Activated CD8-positive, alpha-beta T cell treated with anti-CD3 and anti-CD28 coated beads for 36 hours (primary cell): Measurements from ENCODE around the gene RELB. TPM values are rescaled to one million over a fixed set of nuclear protein-coding genes. Genes with fewer than 3 reads are reported as not detected.

Experiments
- ATAC-seq: fragments of 200-7000 bp; cut with Tn5 transposase; one replicate; pipeline ENCODE4 v1.10.0; 2021; ENCODE audit warnings: mild to moderate bottlenecking, moderate library complexity
- CTCF ChIA-PET: fragments of 350-600 bp; sonication (Branson Sonifier 250); formaldehyde crosslinking; loops from one replicate; lab custom pipeline; 2021; ENCODE audit warnings: antibody characterized with exemption; lab: Charles Lee
- POLR2A ChIA-PET: fragments of 350-600 bp; sonication (Branson Sonifier 250); formaldehyde crosslinking; loops from one replicate; lab custom pipeline; 2021; ENCODE audit warnings: antibody characterized with exemption; lab: Charles Lee
- DNase-seq: peaks from one replicate; pipeline ENCODE4 v3.0.0-alpha.2; 2020
- H3K27ac Mint-ChIP-seq: one replicate; pipeline ENCODE4 v1.8.0; 2021; ENCODE audit warnings: mild to moderate bottlenecking, mixed read lengths
- H3K27me3 Mint-ChIP-seq: one replicate; pipeline ENCODE4 v1.8.0; 2021; ENCODE audit warnings: mixed read lengths
- H3K36me3 Mint-ChIP-seq: one replicate; pipeline ENCODE4 v1.8.0; 2021; ENCODE audit warnings: low read depth, mixed read lengths
- H3K4me1 Mint-ChIP-seq: one replicate; pipeline ENCODE4 v1.8.0; 2021; ENCODE audit warnings: low read depth, mixed read lengths
- H3K4me3 Mint-ChIP-seq: one replicate; pipeline ENCODE4 v1.8.0; 2021; ENCODE audit warnings: mild to moderate bottlenecking, moderate library complexity, mixed read lengths
- H3K9me3 Mint-ChIP-seq: one replicate; pipeline ENCODE4 v1.8.0; 2021; ENCODE audit warnings: mixed read lengths
- intact Hi-C: fragments of 100-400 bp; cut with micrococcal nuclease; formaldehyde crosslinking; loops from one replicate; pipeline ENCODE4 v1.10.0; 2022
- total RNA-seq, 2 experiments: library from RNA; stranded (reverse); gene quantifications; one replicate each; pipeline ENCODE4 v1.2.3, GENCODE V29; 2021
- TF ChIP-seq, protein P1 (sequence below): fragments of 200-600 bp; IDR thresholded peaks from one replicate; pipeline ENCODE4 v1.8.0; 2022; ENCODE audit warnings: antibody characterized with exemption, mild to moderate bottlenecking

RELB gene
- total RNA-seq, 2 experiments from 2014 or later: 37.6 to 37.9 TPM

DNA sequence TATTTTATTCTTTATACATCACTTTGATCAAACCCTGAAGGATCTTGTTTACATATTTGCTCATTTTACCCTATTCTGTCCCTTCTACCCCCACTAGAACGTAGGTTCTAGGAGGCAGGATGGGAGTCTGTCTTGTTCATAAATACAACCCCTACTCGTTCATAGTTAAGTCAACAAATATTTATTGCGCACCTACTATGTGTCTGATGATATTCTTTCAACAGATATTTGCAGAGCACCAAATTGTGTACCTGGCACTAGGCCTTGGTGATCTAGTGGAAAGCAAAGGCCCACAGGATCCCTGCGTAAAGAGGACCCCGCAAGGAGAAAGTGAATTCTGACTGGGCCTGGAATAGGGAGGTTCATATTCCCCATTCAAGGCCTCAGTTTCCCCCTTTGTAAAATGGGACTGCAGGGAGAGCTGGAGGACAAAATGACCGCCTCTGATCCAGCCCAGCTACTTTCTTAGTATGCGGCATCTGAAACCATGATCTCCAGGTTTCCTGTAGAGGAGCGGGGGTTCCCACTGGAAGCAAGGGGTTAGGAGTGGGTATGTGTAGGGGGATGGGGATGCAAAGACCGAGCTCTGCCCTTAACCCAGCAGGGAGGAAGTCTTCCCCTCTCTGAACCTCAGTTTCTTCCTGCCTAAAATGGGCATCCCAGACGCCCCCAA, 77.3 kb downstream of the RELB start:
- POLR2A ChIA-PET: interaction anchor here (0.7 to 2.9 kb wide), 9 partner anchors 9 to 93 kb away, joined by 3 to 18 read pairs (median 4); partner anchors contain the start of genes CLASRP and PPP1R37
- ATAC-seq: peak; percentile 7
- H3K9me3 Mint-ChIP-seq: no peaks in the 10 kb centered on the region

GRCh38 chr19:45079063-45079910, 78.0 kb downstream of the RELB start, which contains the start of gene GEMIN7:
GEMIN7 (plus strand) TSS chr19:45079260; CDS start chr19:45090115, 10,855 bp downstream.
- DNase-seq (peak; percentile 84), ATAC-seq (peak; percentile 68)
- Mint-ChIP-seq H3K9me3 (no peaks in the 10 kb centered on the region), H3K4me3 (peak within 1 kb of the TSS; percentile 98), H3K27me3 (no peaks in the 10 kb centered on the region), H3K36me3 (peaks cover 32% of the 10 kb centered on the region), H3K27ac (peak within 1 kb of the TSS; percentile 91), H3K4me1 (peaks cover 40% of the 10 kb centered on the region)
- ChIA-PET POLR2A (interaction anchor here (0.7 to 2.9 kb wide), 11 partner anchors 8 to 99 kb away, joined by 3 to 18 read pairs (median 4); partner anchors contain the start of genes BLOC1S3, CLASRP, PPP1R37 and TRAPPC6A), CTCF (interaction anchor here (0.8 to 3.0 kb wide), 8 partner anchors 8 to 399 kb away, joined by 3 to 14 read pairs (median 5); partner anchors contain the start of genes BLOC1S3 and TRAPPC6A)
- TF ChIP-seq, protein P1, sequence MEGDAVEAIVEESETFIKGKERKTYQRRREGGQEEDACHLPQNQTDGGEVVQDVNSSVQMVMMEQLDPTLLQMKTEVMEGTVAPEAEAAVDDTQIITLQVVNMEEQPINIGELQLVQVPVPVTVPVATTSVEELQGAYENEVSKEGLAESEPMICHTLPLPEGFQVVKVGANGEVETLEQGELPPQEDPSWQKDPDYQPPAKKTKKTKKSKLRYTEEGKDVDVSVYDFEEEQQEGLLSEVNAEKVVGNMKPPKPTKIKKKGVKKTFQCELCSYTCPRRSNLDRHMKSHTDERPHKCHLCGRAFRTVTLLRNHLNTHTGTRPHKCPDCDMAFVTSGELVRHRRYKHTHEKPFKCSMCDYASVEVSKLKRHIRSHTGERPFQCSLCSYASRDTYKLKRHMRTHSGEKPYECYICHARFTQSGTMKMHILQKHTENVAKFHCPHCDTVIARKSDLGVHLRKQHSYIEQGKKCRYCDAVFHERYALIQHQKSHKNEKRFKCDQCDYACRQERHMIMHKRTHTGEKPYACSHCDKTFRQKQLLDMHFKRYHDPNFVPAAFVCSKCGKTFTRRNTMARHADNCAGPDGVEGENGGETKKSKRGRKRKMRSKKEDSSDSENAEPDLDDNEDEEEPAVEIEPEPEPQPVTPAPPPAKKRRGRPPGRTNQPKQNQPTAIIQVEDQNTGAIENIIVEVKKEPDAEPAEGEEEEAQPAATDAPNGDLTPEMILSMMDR: no peak
- intact Hi-C loops: no loop called here

More for the DNA sequence above, 77.3 kb downstream of the RELB start:
- H3K4me3 Mint-ChIP-seq: peak overlapping the region; percentile 98
- DNase-seq: no peak
- no peaks in the 10 kb centered on the region for H3K27me3 Mint-ChIP-seq
- intact Hi-C loops: no loop called here
- peak overlapping the region; percentile 91 for H3K27ac Mint-ChIP-seq
- TF ChIP-seq, protein P1: no peak
- CTCF ChIA-PET: interaction anchor here (0.8 to 3.0 kb wide), 7 partner anchors 9 to 400 kb away, joined by 3 to 14 read pairs (median 6); partner anchors contain the start of genes BLOC1S3 and TRAPPC6A
- H3K4me1 Mint-ChIP-seq: peaks cover 40% of the 10 kb centered on the region
- peaks cover 32% of the 10 kb centered on the region for H3K36me3 Mint-ChIP-seq

- intact Hi-C loops: no loop called here
- Mint-ChIP-seq H3K27ac (peak overlapping the region; percentile 91), H3K4me3 (peak overlapping the region; percentile 98), H3K27me3 (no peaks in the 10 kb centered on the region), H3K9me3 (no peaks in the 10 kb centered on the region), H3K4me1 (peaks cover 36% of the 10 kb centered on the region), H3K36me3 (peaks cover 27% of the 10 kb centered on the region)
- ChIA-PET CTCF (interaction anchor here (1.0 to 3.0 kb wide), 5 partner anchors 12 to 107 kb away, joined by 3 to 14 read pairs (median 8); no protein-coding TSS in a partner anchor), POLR2A (interaction anchor here (1.0 to 2.9 kb wide), 6 partner anchors 10 to 99 kb away, joined by 3 to 18 read pairs (median 5); partner anchors contain the start of genes BLOC1S3, PPP1R37 and TRAPPC6A)
- no peak for DNase-seq
- no peak for ATAC-seq
- TF ChIP-seq, protein P1: no peak
These were observed 78.7 kb downstream of the RELB start for GRCh38 chr19:45079911-45080370.

- Mint-ChIP-seq H3K4me3 (peak overlapping the region; percentile 50), H3K9me3 (no peaks in the 10 kb centered on the region), H3K27me3 (no peaks in the 10 kb centered on the region), H3K36me3 (peaks cover 34% of the 10 kb centered on the region), H3K4me1 (peaks cover 38% of the 10 kb centered on the region), H3K27ac (peak overlapping the region; percentile 21)
- POLR2A ChIA-PET: no interaction called here
- CTCF ChIA-PET: no interaction called here
- intact Hi-C loops: no loop called here
- DNase-seq (no peak), ATAC-seq (no peak)
- TF ChIP-seq, protein P1: no peak
These were observed 80.9 kb downstream of the RELB start for GRCh38 chr19:45082170-45082569.
